Stimulated activated naive CD4-positive, alpha-beta T cell treated with Interleukin-2 at 50 U/mL for 16 hours (primary cell): ENCODE measurements around the gene ZNF444.

Experiments used
- DNase-seq: peaks from one replicate; lab custom pipeline; 2025; lab: John Stamatoyannopoulos, UW

ZNF444 gene

DNA sequence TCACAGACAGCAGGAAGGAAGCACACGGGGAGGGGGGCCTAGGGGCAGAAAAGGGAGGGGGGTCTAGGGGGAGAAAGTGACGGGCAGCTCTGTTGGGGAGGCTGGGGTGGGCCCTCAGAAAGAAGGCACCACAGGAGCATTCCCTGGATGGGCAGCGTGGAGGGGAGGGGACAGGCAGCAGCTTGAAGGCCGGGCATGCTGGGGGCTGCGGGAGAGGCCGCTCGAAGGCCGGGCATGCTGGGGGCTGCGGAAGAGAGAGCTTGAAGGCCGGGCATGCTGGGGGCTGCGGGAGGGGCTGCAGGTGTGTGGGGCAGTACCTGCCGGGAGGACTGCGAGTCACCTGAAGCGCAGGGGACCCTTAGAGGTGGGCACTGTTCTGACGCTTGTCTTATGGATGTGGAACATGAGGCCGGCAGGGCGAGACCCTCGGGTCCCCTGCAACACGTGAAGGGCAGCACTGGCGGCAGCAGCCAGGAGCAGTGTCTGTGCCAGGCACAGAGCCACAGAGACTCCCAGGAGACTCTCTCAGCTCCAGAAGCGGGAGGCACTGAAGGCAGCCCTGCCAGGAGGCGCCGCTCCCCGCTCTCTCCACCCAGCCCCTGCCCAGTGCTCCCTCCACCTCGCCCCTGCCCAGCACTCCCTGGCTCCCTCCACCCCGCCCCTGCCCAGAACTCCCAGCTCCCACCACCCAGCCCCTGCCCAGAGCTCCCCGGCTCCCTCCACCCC is 33.3 kb upstream of the ZNF444 start:
- no peak for DNase-seq

DNA sequence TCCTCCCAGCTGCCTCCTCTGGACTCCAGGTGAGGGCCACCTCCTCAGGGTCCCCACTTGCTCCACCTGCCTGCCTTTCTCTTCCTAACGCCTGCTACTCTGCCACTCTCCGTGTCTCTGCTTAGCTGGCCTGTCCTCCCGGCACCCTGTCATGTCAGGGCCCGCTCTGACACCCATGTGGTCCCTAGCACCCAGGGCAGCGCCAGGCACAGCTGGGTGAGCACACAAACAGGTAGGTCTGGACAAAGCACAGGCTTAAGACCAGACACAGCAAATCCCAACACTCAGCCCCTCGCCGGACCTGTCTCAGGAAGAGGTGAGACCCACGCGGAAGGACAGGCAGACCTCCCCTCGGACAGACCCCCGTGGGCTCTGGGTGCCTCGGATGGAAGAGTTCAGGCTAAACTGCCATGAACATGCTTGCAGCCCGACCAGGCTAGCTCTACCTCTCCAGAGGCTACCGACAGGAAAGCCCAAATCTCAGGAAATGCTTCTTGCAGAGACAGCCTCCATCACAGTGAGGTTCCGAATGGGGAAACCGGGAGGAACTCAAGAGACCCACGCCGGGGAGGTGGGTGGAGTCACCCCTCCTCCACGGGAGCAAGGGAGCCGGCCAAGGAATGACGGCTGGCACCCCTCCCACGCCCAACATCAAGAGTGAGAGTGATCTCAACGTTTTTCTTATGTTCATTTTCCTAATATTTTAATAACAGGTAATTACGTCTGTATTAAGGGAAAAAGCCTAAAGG is 32.5 kb upstream of the ZNF444 start:
- no peak for DNase-seq

DNA sequence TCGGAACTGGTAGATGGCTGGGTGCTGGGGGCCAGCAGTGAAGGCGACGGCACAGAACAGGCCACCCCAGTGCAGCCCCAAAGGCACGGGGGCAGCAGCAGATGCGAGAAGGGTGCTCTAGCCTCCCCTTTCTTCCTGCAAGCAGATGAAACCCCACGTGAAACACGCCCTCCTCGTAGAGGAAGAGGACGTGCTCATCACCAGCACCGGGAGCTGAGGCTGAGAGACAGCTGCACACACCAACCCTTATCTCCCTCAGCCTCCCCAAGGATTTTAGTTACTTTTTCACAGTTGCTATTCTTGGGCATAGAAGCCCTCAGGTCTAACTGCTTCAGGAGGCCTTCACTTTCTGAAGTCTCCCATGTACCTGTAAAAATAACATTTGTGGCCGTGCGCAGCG is 31.9 kb upstream of the ZNF444 start:
- DNase-seq: no peak

DNA sequence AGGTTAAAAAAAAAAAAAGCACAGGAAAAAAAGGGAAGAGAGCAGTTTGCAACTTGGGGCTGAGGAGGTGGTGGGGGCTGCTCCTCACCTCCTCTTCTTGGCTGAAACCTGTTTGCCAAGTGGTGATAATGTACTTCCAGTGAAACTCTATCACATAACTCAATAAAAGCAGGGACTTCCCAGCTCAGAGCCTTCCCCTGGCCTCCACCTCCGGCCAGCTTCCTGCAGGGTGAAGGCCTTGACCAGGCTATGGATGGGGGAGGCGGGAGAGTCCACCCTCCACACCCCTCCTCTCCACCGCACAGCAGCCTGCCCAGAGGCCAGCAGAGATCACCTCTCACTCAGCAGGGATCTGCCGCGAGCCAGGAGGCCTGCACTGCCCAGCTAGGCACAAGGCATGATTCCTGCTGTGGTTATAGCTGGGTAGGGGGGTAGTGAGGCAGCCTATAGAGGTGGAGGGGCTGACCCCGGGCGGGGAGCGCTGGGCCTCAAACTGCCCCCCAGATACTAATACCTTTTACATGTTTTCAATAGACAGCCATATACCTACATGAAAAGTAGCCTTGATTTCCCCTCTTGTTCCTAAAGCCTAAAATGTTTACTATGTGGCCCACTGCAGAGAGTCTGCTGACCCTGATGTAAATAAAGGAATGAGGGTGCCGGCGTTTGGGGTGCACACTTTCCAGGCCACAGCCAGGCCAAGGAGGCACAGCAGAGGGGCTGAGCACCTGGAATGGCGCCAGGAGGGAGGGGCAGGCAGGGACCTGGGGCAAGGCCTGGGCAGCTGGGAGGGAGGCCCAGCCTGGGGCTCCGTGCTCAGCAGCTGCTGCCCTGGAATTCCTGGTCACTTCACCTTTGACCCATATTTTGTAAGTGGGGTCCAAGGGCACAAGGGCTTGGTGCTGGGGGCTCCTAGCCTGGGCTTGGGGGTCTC is 30.3 kb upstream of the ZNF444 start:
- DNase-seq: no peak

GRCh38 chr19:56111601-56112312 is 29.3 kb upstream of the ZNF444 start:
- DNase-seq: no peak

- no peak for DNase-seq
Observed at GRCh38 chr19:56112313-56112709, 28.8 kb upstream of the ZNF444 start.

- no peak for DNase-seq
Observed at GRCh38 chr19:56113074-56113632, 27.9 kb upstream of the ZNF444 start.

DNA sequence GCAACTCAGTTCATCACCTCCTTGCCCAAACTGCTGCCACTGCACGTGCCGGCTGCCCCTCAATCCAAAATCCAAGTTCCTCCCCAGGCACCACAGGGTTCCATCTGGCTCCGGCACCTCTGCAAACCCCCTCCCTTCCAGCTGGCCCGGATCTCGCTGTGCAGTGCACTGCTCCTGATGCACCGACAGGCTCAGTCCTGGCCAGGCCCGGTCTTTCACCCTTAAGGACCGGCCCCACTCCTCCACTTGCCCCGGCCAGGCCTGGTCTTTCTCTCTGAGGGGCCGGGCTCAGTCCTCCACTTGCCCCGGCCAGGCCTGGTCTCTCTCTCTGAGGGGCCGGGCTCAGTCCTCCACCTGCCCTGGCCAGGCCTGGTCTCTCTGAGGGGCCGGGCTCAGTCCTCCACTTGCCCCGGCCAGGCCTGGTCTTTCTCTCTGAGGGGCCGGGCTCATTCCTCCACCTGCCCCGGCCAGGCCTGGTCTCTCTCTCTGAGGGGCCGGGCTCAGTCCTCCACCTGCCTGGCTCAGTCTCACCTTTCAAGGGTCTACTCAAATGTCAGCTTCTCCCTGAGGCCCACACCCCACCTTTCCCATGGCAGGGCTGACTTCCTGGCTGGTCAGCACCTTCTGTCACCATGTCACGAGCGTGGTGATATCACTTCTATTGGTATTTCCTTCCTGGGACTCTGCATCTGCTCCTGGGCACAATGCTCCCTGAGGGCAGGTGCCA is 26.9 kb upstream of the ZNF444 start:
- no peak for DNase-seq

- DNase-seq: no peak
Observed at GRCh38 chr19:56114778-56115110, 26.3 kb upstream of the ZNF444 start.

DNA sequence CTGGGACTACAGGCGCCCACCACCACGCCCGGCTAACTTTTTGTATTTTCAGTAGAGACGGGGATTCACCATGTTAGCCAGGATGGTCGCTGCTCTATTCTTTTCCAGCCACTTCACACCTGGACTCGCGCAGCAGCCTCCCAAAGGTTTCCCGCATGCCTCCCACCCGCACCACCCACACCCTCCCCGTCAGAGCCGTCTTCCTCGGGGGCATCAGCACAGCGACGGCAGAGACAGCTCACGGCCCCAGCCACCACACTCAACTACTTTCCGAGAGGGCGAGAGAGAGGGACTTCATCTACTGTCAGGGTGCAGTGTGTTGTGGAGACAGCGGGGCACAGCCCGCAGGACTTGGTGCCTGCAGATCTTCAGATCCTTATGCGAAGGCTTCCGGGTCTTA is 25.6 kb upstream of the ZNF444 start:
- DNase-seq: no peak

GRCh38 chr19:56116606-56117005 is 24.5 kb upstream of the ZNF444 start:
- DNase-seq: no peak

GRCh38 chr19:56117376-56117884 is 23.7 kb upstream of the ZNF444 start:
- DNase-seq: no peak

DNA sequence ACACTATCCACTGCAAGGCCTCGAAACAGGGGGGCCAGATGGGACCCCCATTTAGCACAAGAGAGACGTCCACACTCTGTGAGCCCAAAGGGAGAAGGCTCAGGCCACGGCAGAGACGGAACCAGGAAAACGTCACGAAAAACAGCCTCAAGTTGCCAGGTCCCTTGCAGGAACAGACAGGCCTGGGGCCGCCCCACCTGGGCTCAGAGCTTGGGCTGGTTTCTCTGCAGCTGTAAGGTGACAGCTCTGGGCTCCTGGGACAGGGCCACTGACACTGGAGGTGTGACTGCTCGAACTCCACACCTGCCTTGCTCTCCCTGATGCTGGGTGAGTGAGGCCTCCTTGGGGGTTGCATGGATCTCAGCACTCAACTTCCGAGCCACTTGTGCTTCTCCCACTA is 23.2 kb upstream of the ZNF444 start:
- DNase-seq: no peak

- no peak for DNase-seq
Observed at GRCh38 chr19:56118666-56119581, 22.2 kb upstream of the ZNF444 start.

- DNase-seq: no peak
Observed at GRCh38 chr19:56119582-56119978, 21.5 kb upstream of the ZNF444 start.

DNA sequence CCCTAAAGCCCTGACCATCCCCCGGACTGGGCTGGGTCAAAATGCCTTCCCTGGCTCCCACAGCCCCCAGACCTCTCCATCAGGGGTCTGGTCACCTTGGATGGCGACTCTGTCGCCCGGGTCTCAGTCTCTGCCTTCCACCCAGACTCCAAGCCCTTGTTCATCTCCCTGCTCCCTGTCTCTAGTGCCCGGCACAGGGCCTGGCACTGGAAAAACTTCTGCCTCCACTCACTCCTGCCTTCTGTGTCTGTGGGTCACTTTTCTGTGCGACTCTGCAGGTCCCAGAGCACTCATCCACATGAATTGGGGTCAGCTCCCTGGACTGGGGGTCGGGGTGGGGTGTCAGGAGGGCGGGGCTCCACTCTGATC is 21.1 kb upstream of the ZNF444 start:
- DNase-seq: no peak

DNA sequence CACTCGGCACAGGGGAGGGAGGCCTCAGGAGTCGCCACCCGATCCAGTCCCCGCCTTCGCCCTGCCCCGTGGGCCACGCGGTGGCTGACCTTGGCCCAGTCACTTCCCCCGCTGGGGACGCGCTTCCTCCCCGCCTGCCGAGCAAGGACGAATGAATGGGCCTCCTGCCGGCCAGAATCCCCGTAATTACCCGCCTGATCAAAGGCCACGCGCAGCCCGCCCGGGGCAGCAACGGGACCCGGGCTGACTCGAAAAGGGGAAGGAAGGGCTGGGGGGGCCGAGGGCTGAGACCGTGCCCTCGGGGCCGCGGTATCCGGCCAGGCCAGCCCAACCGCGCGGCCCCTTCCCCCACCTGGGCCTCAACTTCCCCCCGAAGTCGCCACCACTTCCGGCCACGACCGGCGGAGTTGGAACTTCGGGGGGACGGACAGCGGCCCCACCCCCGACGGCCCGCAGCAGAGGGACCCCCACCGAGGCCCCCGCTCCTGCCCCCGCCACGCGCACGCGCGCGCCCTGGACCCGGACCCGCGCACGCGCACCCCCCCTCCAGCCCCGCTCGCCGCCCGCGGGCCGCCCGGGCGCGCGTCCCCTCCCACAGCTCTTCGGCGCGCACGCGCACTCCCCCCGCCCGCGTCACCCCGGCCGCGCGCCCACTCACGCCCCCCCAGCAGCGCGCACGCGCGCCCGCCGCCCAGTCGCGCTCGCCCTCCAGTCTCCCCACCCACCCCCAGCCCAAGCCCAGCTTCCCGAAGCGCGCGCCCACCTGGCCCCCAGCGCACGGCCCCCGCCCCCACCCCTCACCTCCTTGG is 20.5 kb upstream of the ZNF444 start:
- DNase-seq: peak; percentile 80

DNA sequence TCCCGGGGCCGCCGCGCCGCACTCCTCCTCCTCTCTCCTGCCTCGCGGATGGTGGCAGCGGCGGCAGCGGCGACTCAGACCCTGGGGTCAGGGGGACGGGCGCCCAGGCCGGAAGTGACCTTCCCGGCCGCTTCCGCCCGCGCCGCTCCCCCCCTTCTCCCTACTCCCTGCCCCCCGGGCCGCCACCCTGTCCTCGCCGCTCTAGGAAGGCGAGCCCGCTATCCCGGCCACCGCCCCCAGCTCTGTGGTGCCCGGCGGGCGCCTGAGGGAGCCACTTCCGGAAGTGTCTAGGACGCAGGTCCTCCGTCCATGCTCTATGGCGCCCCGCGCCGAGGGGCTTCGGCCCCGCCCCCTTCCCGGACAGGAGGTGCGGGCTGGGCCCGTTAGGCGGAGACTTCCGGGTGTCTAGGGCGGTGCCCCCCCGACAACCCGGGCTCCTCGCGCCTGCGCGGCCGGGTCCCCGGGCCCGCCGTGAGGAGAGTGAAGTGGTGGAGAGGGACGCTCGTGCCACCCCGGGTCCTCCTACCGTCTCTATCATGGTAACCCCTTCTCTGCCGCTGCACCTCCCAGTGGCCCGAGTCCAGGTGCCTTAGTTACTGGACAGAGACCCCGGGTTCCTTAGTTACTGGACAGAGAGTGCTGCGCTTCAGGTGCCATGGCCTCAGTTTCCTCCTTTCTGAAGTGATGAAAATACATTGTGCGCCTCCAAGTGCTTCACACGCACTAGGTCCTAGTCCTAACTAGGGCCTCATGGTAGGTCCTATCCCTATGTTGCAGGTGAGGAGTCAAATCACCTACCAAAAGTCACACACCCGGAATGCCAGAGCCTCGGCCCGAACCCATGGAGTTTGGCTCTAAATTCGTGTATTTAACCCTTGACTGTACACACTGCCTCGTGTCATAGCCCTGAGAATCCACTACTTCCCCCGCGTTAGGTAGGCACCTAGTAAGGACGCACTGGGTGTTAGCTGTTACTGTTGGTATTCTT is 19.6 kb upstream of the ZNF444 start, which contains the start of gene ZNF787:
ZNF787 (minus strand) TSS at position 116 of the 988 bp plus-strand sequence. CDS start 18,078 bp downstream, outside the sequence.
- peak; percentile 95 for DNase-seq
